NCI-H1105 (cell line): ENCODE measurements around the gene CLEC4C.
"Not testable (repeated sequence)": the region's sequence is repeated elsewhere in the genome, so short reads cannot be mapped to it uniquely, and the experiment has no call there.

ENCODE experiments used
- DNase-seq: peaks from one replicate; lab custom pipeline; 2025; lab: John Stamatoyannopoulos, UW

CLEC4C gene

GRCh38 chr12:7747246-7747645 lies at the start of gene CLEC4C:
Gene CLEC4C, minus strand, starts transcription at chr12:7747375. Its CDS starts 27 bp downstream, at chr12:7747348.
- no peak for DNase-seq

- no peak for DNase-seq
Measured at GRCh38 chr12:7793211-7793610, 46.0 kb upstream of the CLEC4C start.

- not testable (repeated sequence) for DNase-seq
Measured at GRCh38 chr12:7788884-7789528, 41.8 kb upstream of the CLEC4C start, which contains the start of gene NANOG. Gene NANOG, plus strand, starts transcription at chr12:7789402. Its CDS starts 213 bp downstream, at chr12:7789615.

- DNase-seq: no peak
Measured at GRCh38 chr12:7788294-7788660, 41.1 kb upstream of the CLEC4C start.

- no peak for DNase-seq
Measured at GRCh38 chr12:7787574-7788293, 40.6 kb upstream of the CLEC4C start.

GRCh38 chr12:7784701-7785100 lies 37.5 kb upstream of the CLEC4C start:
- no peak for DNase-seq

- not testable (repeated sequence) for DNase-seq
Measured at GRCh38 chr12:7783433-7783832, 36.3 kb upstream of the CLEC4C start.

GRCh38 chr12:7782055-7782454 lies 34.9 kb upstream of the CLEC4C start:
- DNase-seq: no peak

GRCh38 chr12:7781274-7781673 lies 34.1 kb upstream of the CLEC4C start:
- no peak for DNase-seq

- no peak for DNase-seq
Measured at GRCh38 chr12:7769999-7770398, 22.8 kb upstream of the CLEC4C start.

- DNase-seq: no peak
Measured at GRCh38 chr12:7758766-7759140, 11.6 kb upstream of the CLEC4C start.

GRCh38 chr12:7756993-7757392 lies 9.8 kb upstream of the CLEC4C start:
- DNase-seq: no peak

- DNase-seq: not testable (repeated sequence)
Measured at GRCh38 chr12:7755668-7756067, 8.5 kb upstream of the CLEC4C start.

- not testable (repeated sequence) for DNase-seq
Measured at GRCh38 chr12:7751941-7752922, 5.1 kb upstream of the CLEC4C start.

GRCh38 chr12:7751394-7751793 lies 4.2 kb upstream of the CLEC4C start:
- DNase-seq: no peak

- no peak for DNase-seq
Measured at GRCh38 chr12:7750350-7750749, 3.2 kb upstream of the CLEC4C start.

- DNase-seq: no peak
Measured at GRCh38 chr12:7749442-7749841, 2.3 kb upstream of the CLEC4C start.

- no peak for DNase-seq
Measured at GRCh38 chr12:7748852-7749251, 1.7 kb upstream of the CLEC4C start.

- no peak for DNase-seq
Measured at GRCh38 chr12:7732993-7733392, 14.2 kb downstream of the CLEC4C start.

- DNase-seq: no peak
Measured at GRCh38 chr12:7731486-7731885, 15.7 kb downstream of the CLEC4C start.

- DNase-seq: not testable (repeated sequence)
Measured at GRCh38 chr12:7730984-7731383, 16.2 kb downstream of the CLEC4C start.

- DNase-seq: no peak
Measured at GRCh38 chr12:7729746-7730145, 17.4 kb downstream of the CLEC4C start.
